Transverse colon (tissue), 4 donors: ENCODE measurements around the gene PRSS23. TPM values are rescaled to one million over a fixed set of nuclear protein-coding genes. Genes with fewer than 3 reads are reported as not detected.
"Not testable (repeated sequence)": the region's sequence is repeated elsewhere in the genome, so short reads cannot be mapped to it uniquely, and the experiment has no call there.

Experiments
- DNase-seq: peaks from one replicate; pipeline ENCODE4 v3.0.0-alpha.2; 2019
- H3K27ac ChIP-seq, 4 donors: fragments of 200-600 bp; sonication (generic); 2 replicates each; pipeline ENCODE4 v1.5.1; 2016 to 2018; ENCODE audit warnings: inconsistent platforms in 4 of 4
- H3K27me3 ChIP-seq: fragments of 200-600 bp; sonication (generic); 2 replicates; pipeline ENCODE4 v1.5.1; 2017; ENCODE audit warnings: inconsistent platforms
- H3K36me3 ChIP-seq, 4 donors: fragments of 200-600 bp; sonication (generic); 2 replicates each; pipeline ENCODE4 v1.5.1; 2017 to 2019; ENCODE audit warnings: inconsistent platforms in 4 of 4
- H3K4me1 ChIP-seq, 4 donors: fragments of 200-600 bp; sonication (generic); 2 replicates each; pipeline ENCODE4 v1.5.1; 2017 to 2020; ENCODE audit warnings: inconsistent platforms in 4 of 4
- H3K4me3 ChIP-seq, 4 donors: fragments of 200-600 bp; sonication (generic); 1 replicate in 1 of 4; 2 replicates in 3 of 4; pipeline versions ENCODE4 v1.5.1 to v1.6.1; 2017 to 2019; ENCODE audit warnings: inconsistent platforms in 4 of 4
- H3K9me3 ChIP-seq, 2 donors: fragments of 200-600 bp; sonication (generic); 2 replicates each; pipeline ENCODE4 v1.5.1; 2017 to 2019; ENCODE audit warnings: inconsistent platforms in 2 of 2
- EP300 ChIP-seq: sonication (generic); formaldehyde crosslinking; IDR thresholded peaks from one replicate; pipeline ENCODE4 v1.6.1; 2017; ENCODE audit warnings: antibody characterized with exemption, low read depth
- POLR2A ChIP-seq: fragments of 450-650 bp; IDR thresholded peaks from one replicate; pipeline ENCODE4 v1.6.1; 2016; ENCODE audit warnings: antibody characterized with exemption, mild to moderate bottlenecking, moderate library complexity
- POLR2AphosphoS5 ChIP-seq, 3 donors: sonication (generic); formaldehyde crosslinking; IDR thresholded peaks; one replicate each; pipeline ENCODE4 v1.6.1; 2016; ENCODE audit warnings: antibody characterized with exemption in 3 of 3
- WGBS, 2 donors: methylation state at CpG; one replicate each; pipeline ENCODE4 v1.1.5; 2018; ENCODE audit warnings: low coverage in 1 of 2; 5-methylcytosine and 5-hydroxymethylcytosine counted together
- in situ Hi-C, 4 donors: fragments of 200-750 bp; cut with MboI; loops; one replicate each; pipeline versions ENCODE4 v1.15.0 to v1.15.1; 2017; ENCODE audit warnings: low sequenced_read_pairs in 3 of 4, low pct_ligation_motif_present in 1 of 4, low pct_unique_long_range_greater_than_20kb in 1 of 4
- intact Hi-C: fragments of 100-400 bp; cut with DNase I; formaldehyde crosslinking; loops from one replicate; pipeline ENCODE4 v1.15.1; 2023; ENCODE audit warnings: low total_unique reads
- total RNA-seq, 4 donors: library from RNA; depleted of rRNA; stranded (reverse); fragments of >200 nt; gene quantifications; one replicate each; pipeline ENCODE4 v1.1.0, GENCODE V29; 2016
- TF ChIP-seq, protein P1 (sequence below), 5 experiments: fragments of 200-600 bp in 3 of 5; fragments of 450-650 bp in 2 of 5; sonication (generic) in 3 of 5; IDR thresholded peaks; 1 replicate in 2 of 5; 2 replicates in 3 of 5; pipeline ENCODE4 v1.5.1; 2016 to 2017; ENCODE audit warnings: antibody characterized with exemption in 5 of 5, inconsistent platforms in 3 of 5, mild to moderate bottlenecking in 2 of 5, moderate library complexity in 1 of 5

PRSS23 gene
- total RNA-seq, 4 donors from 2014 or later, result 48.8 to 220 (median 49.7) TPM

DNA sequence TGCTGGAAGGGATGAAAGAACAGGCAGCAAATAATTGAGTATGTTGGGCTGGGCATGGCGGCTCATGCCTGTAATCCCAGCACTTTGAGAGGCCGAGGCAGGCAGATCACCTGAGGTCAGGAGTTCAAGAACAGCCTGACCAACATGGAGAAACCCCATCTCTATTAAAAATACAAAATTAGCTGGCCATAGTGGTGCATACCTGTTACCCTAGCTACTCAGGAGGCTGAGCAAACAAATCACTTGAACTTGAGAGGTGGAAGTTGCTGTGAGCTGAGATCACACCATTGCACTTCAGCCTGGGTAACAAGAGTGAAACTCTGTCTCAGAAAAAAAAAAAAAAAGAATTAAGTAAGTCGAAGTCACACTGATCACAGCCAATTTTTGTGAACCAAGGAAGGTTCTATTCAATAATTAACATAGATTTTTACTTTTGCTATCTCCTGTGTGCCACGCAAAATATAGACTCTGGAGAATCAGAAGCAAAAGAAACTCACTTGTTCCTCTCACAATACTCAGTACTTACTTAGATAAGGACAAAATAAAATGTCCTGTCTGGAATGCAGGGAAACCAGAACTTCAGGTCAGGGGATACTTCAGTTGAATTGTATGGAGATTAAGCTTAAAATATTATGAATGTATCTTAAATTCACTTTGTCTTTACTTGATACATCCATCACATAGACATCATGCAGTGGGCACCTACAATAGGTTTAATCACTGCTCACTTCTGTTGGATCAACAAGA is 44.6 kb downstream of the PRSS23 start:
- H3K9me3 ChIP-seq, DNase-seq, H3K4me3 ChIP-seq, H3K27me3 ChIP-seq, H3K36me3 ChIP-seq, H3K4me1 ChIP-seq, H3K27ac ChIP-seq, intact Hi-C loops, in situ Hi-C loops: not testable (repeated sequence)
- 75 to 91% methylated on average over 2 to 4 of the region's 4 CpGs for WGBS, 2 donors

DNA sequence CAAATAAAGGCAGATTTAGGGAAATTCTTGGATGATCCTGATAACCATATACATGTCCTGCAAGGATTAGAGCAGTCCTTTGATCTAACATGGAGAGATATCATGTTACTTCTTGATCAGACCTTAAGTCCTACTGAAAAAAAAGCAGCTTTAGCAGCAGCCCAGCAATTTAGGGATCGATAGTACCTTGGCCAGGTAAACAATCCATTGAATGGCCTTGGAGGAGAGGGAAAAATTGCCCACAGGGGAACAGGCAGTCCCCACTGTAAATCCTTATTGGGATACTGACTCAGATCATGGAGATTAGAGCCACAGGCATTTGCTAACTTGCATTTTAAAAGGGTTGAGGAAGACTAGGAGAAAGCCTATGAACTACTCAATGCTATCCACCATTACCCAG is 47.8 kb downstream of the PRSS23 start:
- H3K27ac ChIP-seq, result no peak overlapping the region
- intact Hi-C loops, result no loop called here

DNA sequence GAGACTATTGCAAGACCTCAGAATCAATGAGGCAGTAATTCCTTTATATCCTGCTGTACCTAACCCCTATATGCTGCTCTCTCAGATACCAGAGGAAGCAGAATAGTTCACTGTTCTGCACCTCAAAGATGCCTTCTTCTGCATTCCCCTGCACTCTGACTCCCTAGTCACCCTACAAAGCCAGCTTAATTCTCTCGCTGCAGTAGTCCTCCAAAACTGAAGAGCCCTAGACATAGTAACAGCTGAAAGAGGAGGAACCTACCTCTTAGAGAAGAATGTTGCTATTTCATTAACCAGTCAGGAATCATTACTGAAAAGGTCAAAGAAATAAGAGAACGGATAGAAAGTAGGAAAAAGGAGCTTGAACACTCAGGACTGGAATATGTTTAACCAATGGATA is 49.3 kb downstream of the PRSS23 start:
- intact Hi-C loops, result no loop called here
- WGBS, 2 donors, result 89 to 95% methylated on average over 2 of the region's 2 CpGs
- in situ Hi-C loops, result no loop called here

More for the DNA sequence above, 47.8 kb downstream of the PRSS23 start:
- Histone ChIP-seq H3K4me3 (no peak overlapping the region), H3K36me3 (no peaks in the 10 kb centered on the region), H3K4me1 (no peaks in the 10 kb centered on the region), H3K9me3 (no peaks in the 10 kb centered on the region), H3K27me3 (no peaks in the 10 kb centered on the region)
- in situ Hi-C loops, result no loop called here
- TF ChIP-seq POLR2A, result no peak
- no peak for TF ChIP-seq POLR2AphosphoS5 (IDR thresholded peaks at IDR 0.05)
- no peak for TF ChIP-seq EP300
- TF ChIP-seq, protein P1, sequence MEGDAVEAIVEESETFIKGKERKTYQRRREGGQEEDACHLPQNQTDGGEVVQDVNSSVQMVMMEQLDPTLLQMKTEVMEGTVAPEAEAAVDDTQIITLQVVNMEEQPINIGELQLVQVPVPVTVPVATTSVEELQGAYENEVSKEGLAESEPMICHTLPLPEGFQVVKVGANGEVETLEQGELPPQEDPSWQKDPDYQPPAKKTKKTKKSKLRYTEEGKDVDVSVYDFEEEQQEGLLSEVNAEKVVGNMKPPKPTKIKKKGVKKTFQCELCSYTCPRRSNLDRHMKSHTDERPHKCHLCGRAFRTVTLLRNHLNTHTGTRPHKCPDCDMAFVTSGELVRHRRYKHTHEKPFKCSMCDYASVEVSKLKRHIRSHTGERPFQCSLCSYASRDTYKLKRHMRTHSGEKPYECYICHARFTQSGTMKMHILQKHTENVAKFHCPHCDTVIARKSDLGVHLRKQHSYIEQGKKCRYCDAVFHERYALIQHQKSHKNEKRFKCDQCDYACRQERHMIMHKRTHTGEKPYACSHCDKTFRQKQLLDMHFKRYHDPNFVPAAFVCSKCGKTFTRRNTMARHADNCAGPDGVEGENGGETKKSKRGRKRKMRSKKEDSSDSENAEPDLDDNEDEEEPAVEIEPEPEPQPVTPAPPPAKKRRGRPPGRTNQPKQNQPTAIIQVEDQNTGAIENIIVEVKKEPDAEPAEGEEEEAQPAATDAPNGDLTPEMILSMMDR (IDR thresholded peaks at IDR 0.05), result no peak
- no peak for DNase-seq
- 20 to 56% methylated on average over 1 of the region's 1 CpG for WGBS, 2 donors

More for the DNA sequence above, 49.3 kb downstream of the PRSS23 start:
- H3K27ac ChIP-seq, result no peak overlapping the region
- no peaks in the 10 kb centered on the region for H3K36me3 ChIP-seq
- DNase-seq, result no peak
- no peak overlapping the region for H3K4me3 ChIP-seq
- no peaks in the 10 kb centered on the region for H3K4me1 ChIP-seq
- no peaks in the 10 kb centered on the region for H3K27me3 ChIP-seq
- H3K9me3 ChIP-seq, result no peaks in the 10 kb centered on the region
- TF ChIP-seq, protein P1 (IDR thresholded peaks at IDR 0.05), result no peak
- TF ChIP-seq EP300, result no peak
- TF ChIP-seq POLR2A, result no peak
- no peak for TF ChIP-seq POLR2AphosphoS5 (IDR thresholded peaks at IDR 0.05)

Other genes with a start within 250 kb of the PRSS23 start
- 100 to 1,000 TPM in 2 of 4 donors, 10 to 100 TPM in 2; 91.8 to 258 (median 116) TPM for gene ME3, start 127.9 kb upstream of the PRSS23 start, total RNA-seq
- 10 to 100 TPM in 3 of 4 donors, 1 to 10 TPM in 1; 9.1 to 27.1 (median 18.1) TPM for gene FZD4, start 154.9 kb downstream of the PRSS23 start, total RNA-seq
- gene TMEM135, start 237.4 kb downstream of the PRSS23 start, total RNA-seq, result 100 to 1,000 TPM in 1 of 4 donors, 10 to 100 TPM in 3; 13.1 to 123 (median 19.1) TPM